Neutrophil (primary cell): ENCODE measurements around the gene RBM34.

Experiments used
- H3K27ac ChIP-seq: fragments of 200-600 bp; sonication (generic); 2 replicates; pipeline ENCODE4 v1.5.1; 2016; ENCODE audit warnings: mild to moderate bottlenecking, moderate library complexity
- H3K27me3 ChIP-seq: fragments of 200-600 bp; sonication (generic); 2 replicates; pipeline ENCODE4 v1.6.0; 2016; ENCODE audit warnings: mild to moderate bottlenecking
- H3K36me3 ChIP-seq: fragments of 200-600 bp; sonication (generic); 2 replicates; pipeline ENCODE4 v1.5.1; 2017
- H3K4me1 ChIP-seq, 2 experiments: fragments of 200-600 bp in 1 of 2; sonication (generic) in 1 of 2; 1 replicate in 1 of 2; 2 replicates in 1 of 2; pipeline versions ENCODE4 v1.5.1 to v1.6.1; 2013 to 2016; ENCODE audit warnings: low read depth in 1 of 2, low read length in 1 of 2, mild to moderate bottlenecking in 1 of 2, moderate library complexity in 1 of 2; ENCODE audit not compliant: control insufficient read depth in 1 of 2, insufficient read depth in 1 of 2
- H3K4me3 ChIP-seq, 2 experiments: fragments of 200-600 bp in 1 of 2; sonication (generic) in 1 of 2; 1 replicate in 1 of 2; 2 replicates in 1 of 2; pipeline ENCODE4 v1.5.1; 2013 to 2016; ENCODE audit warnings: low read depth in 1 of 2, low read length in 1 of 2, mild to moderate bottlenecking in 1 of 2, moderate library complexity in 1 of 2
- H3K9me3 ChIP-seq: fragments of 200-600 bp; sonication (generic); 2 replicates; pipeline ENCODE4 v1.5.1; 2016
- CTCF ChIP-seq: fragments of 200-600 bp; sonication (generic); IDR thresholded peaks from 2 replicates; pipeline ENCODE4 v1.5.1; 2016; ENCODE audit warnings: antibody characterized with exemption

The RBM34 gene

GRCh38 chr1:235199441-235199840, 38.4 kb upstream of the RBM34 start:
- no peak overlapping the region for H3K4me3 ChIP-seq
- no peak for TF ChIP-seq CTCF

GRCh38 chr1:235190431-235190830, 29.4 kb upstream of the RBM34 start:
- Histone ChIP-seq H3K36me3 (peaks cover 63% of the 10 kb centered on the region), H3K4me1 (no peaks in the 10 kb centered on the region), H3K4me3 (no peak overlapping the region), H3K9me3 (no peaks in the 10 kb centered on the region), H3K27ac (no peak overlapping the region), H3K27me3 (no peaks in the 10 kb centered on the region)
- no peak for TF ChIP-seq CTCF

More at GRCh38 chr1:235199441-235199840, 38.4 kb upstream of the RBM34 start:
- Histone ChIP-seq H3K4me1 (no peaks in the 10 kb centered on the region), H3K27me3 (no peaks in the 10 kb centered on the region), H3K27ac (no peak overlapping the region), H3K36me3 (peaks cover 55% of the 10 kb centered on the region), H3K9me3 (no peaks in the 10 kb centered on the region)

GRCh38 chr1:235187316-235187715, 26.3 kb upstream of the RBM34 start:
- H3K4me1 ChIP-seq, result no peaks in the 10 kb centered on the region
- H3K36me3 ChIP-seq, result peaks cover 45% of the 10 kb centered on the region
- no peak overlapping the region for H3K4me3 ChIP-seq
- no peaks in the 10 kb centered on the region for H3K9me3 ChIP-seq
- TF ChIP-seq CTCF, result no peak
- no peaks in the 10 kb centered on the region for H3K27me3 ChIP-seq
- no peak overlapping the region for H3K27ac ChIP-seq

GRCh38 chr1:235181561-235182245, 20.7 kb upstream of the RBM34 start:
- H3K9me3 ChIP-seq, result no peaks in the 10 kb centered on the region
- peaks cover 52% of the 10 kb centered on the region for H3K36me3 ChIP-seq
- H3K4me3 ChIP-seq, result no peak overlapping the region
- H3K4me1 ChIP-seq, result no peaks in the 10 kb centered on the region
- H3K27me3 ChIP-seq, result no peaks in the 10 kb centered on the region
- TF ChIP-seq CTCF, result no peak
- no peak overlapping the region for H3K27ac ChIP-seq

GRCh38 chr1:235180916-235181460, 19.9 kb upstream of the RBM34 start:
- TF ChIP-seq CTCF, result no peak
- Histone ChIP-seq H3K27ac (no peak overlapping the region), H3K4me1 (no peaks in the 10 kb centered on the region), H3K4me3 (no peak overlapping the region), H3K27me3 (no peaks in the 10 kb centered on the region), H3K9me3 (no peaks in the 10 kb centered on the region), H3K36me3 (peaks cover 58% of the 10 kb centered on the region)
